SU-DHL-6 (cell line): Measurements from ENCODE around the gene TFG.

Source experiments
- CTCF ChIP-seq: fragments of 200-600 bp; sonication (generic); IDR thresholded peaks from one replicate; pipeline ENCODE4 v1.5.1; 2017; ENCODE audit warnings: antibody characterized with exemption, mild to moderate bottlenecking, low read length, moderate library complexity; ENCODE audit not compliant: insufficient read depth, poor library complexity, severe bottlenecking
- EZH2phosphoT487 ChIP-seq: fragments of 200-600 bp; sonication (generic), shearing (Covaris generic); conservative IDR thresholded peaks from 2 replicates; pipeline ENCODE4 v1.6.1; 2018; ENCODE audit warnings: mild to moderate bottlenecking, antibody characterized with exemption, low read length, moderate library complexity, mixed read lengths

GRCh38 chr3:100682854-100683760 lies 26.2 kb upstream of the TFG start:
- no peak for TF ChIP-seq CTCF
- no peak for TF ChIP-seq EZH2phosphoT487
